Suprapubic skin (tissue), 3 donors: ENCODE data around the gene BFSP2.

Experiments
- POLR2AphosphoS5 ChIP-seq, 3 donors: sonication (generic); formaldehyde crosslinking; IDR thresholded peaks; one replicate each; pipeline ENCODE4 v1.6.1; 2017; ENCODE audit warnings: antibody characterized with exemption in 3 of 3
- TF ChIP-seq, protein P1 (sequence below), 2 donors: fragments of 200-600 bp in 1 of 2; fragments of 450-650 bp in 1 of 2; sonication (generic) in 1 of 2; IDR thresholded peaks; one replicate each; pipeline ENCODE4 v1.5.1; 2016 to 2019; ENCODE audit warnings: antibody characterized with exemption in 2 of 2, mild to moderate bottlenecking in 1 of 2, moderate library complexity in 1 of 2

GRCh38 chr3:133488785-133489367, 89.0 kb downstream of the BFSP2 start:
- TF ChIP-seq, protein P1, sequence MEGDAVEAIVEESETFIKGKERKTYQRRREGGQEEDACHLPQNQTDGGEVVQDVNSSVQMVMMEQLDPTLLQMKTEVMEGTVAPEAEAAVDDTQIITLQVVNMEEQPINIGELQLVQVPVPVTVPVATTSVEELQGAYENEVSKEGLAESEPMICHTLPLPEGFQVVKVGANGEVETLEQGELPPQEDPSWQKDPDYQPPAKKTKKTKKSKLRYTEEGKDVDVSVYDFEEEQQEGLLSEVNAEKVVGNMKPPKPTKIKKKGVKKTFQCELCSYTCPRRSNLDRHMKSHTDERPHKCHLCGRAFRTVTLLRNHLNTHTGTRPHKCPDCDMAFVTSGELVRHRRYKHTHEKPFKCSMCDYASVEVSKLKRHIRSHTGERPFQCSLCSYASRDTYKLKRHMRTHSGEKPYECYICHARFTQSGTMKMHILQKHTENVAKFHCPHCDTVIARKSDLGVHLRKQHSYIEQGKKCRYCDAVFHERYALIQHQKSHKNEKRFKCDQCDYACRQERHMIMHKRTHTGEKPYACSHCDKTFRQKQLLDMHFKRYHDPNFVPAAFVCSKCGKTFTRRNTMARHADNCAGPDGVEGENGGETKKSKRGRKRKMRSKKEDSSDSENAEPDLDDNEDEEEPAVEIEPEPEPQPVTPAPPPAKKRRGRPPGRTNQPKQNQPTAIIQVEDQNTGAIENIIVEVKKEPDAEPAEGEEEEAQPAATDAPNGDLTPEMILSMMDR (IDR thresholded peaks at IDR 0.05): no peak
- TF ChIP-seq POLR2AphosphoS5 (IDR thresholded peaks at IDR 0.05): no peak
